HG03196 (cell line): Measurements from ENCODE around the gene SLC22A23.
"Not testable (repeated sequence)": the region's sequence is repeated elsewhere in the genome, so short reads cannot be mapped to it uniquely, and the experiment has no call there.

Experiments
- ATAC-seq: cut with Tn5 transposase; IDR thresholded peaks from one replicate; pipeline ENCODE4 v1.9.1; 2021; ENCODE audit not compliant: unreplicated experiment

Gene SLC22A23

GRCh38 chr6:3253597-3253961, 203.3 kb downstream of the SLC22A23 start:
- no peak for ATAC-seq

- ATAC-seq, result no peak
Measured at GRCh38 chr6:3252861-3253596, 203.8 kb downstream of the SLC22A23 start.

GRCh38 chr6:3252369-3252768, 204.5 kb downstream of the SLC22A23 start:
- no peak for ATAC-seq

GRCh38 chr6:3251462-3252314, 205.2 kb downstream of the SLC22A23 start:
- ATAC-seq, result no peak

GRCh38 chr6:3250231-3250675, 206.6 kb downstream of the SLC22A23 start:
- ATAC-seq, result no peak

DNA sequence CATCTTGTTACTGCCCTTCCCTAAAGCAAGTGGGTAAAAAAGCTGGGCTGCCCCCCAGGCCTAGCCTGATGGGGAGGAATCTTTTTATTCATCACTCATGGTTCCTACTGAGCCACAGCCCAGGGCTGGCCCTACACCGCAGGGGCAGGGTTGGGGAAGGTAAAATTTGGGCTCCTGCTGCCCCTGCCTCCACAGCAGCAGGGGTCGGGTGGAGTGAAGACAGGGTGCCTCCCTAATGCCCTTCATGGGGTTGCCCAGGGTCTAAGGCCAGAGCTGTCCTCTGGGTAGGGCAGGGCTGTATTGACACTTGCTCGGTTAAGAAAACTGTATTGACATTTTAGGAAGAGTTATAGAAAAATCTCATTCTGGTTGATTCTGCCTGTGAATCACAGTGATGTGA, 207.0 kb downstream of the SLC22A23 start:
- ATAC-seq, result no peak

DNA sequence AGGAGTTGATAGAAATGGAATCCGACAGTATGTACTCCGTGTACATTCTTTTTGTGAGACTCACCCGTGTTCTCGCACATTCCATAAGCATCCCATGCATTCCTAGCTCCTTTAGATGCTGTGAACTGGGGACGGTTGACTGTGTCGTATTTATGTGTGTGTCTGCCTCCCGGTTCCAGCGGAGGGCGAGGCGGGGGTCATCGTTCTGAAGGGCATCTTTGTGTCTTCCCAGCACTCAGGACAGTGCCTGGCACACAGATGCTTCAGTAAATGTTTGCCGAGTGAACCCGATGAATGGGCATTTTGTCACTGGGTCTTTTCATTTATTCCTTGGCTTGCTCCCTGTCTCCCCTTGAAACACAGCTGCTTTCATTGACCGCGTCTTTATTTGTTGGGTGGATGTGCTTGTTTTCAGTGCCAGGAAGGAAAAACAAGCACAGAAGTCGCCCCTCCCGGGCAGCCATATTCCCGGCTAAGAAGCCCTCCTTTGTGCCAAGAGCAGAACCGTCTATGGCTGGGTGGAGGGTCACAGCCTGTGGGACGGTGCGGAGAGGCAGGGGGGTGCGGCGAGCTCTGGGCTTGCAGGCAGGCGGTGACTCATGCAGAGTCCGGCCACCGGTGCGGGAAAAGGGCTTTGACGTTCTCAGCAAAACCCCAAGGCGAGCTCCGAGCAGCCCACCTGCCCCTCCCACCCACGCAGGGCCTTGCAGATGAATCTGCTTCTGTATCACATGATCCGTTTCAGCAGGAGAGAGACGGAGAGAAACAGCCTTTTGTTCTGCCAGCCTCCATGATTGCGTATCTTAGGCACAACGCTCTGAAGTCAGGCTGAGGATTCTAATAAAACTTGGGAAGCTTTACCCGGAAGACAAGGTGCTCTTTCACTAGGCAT, 209.3 kb downstream of the SLC22A23 start:
- ATAC-seq, result no peak

DNA sequence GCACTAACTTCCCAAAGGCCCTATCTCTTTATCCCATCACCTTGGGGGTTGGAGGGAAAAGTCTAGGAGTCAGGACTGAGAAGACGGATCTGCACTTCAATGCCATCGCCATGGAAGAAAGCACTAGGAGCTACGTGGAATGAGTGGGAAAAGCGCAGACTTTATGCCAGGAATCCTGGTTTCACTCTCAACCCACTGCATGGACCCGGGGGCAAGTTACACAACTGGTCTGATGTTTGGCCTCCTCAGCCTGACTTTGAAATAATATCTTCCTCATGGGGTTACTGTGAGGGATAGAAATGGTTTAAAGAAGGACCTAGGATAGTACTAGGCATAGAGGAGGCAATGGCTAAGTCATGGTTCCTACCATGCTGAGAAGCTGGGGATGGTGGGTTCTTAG, 211.6 kb downstream of the SLC22A23 start:
- ATAC-seq, result no peak

GRCh38 chr6:3244832-3245161, 212.1 kb downstream of the SLC22A23 start:
- ATAC-seq, result not testable (repeated sequence)

GRCh38 chr6:3244003-3244831, 212.6 kb downstream of the SLC22A23 start:
- no peak for ATAC-seq

- no peak for ATAC-seq
Measured at GRCh38 chr6:3242768-3243167, 214.1 kb downstream of the SLC22A23 start.

- ATAC-seq, result not testable (repeated sequence)
Measured at GRCh38 chr6:3241745-3242144, 215.1 kb downstream of the SLC22A23 start.

DNA sequence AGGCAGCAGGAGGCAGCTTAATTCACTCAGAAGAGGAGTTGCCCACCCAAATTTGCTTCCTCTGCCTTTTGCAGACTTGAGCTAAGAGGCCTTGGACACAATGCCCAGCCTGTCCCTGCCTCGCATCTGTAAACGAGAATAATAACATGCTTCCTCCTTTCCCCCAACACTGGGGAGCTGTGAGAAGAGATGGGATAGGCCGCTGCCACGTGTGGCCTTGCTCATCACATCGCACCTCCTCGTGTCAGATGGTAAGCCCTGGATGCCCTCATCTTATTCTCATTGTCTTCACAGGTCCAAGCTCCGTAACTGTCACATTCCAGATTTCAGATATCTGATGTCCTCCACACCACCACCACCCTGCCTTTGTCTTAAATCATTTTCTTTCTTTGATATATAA, 216.3 kb downstream of the SLC22A23 start:
- ATAC-seq, result no peak

GRCh38 chr6:3239110-3239830, 217.6 kb downstream of the SLC22A23 start:
- no peak for ATAC-seq

- no peak for ATAC-seq
Measured at GRCh38 chr6:3237761-3238662, 218.8 kb downstream of the SLC22A23 start.

GRCh38 chr6:3236005-3236404, 220.8 kb downstream of the SLC22A23 start:
- no peak for ATAC-seq

DNA sequence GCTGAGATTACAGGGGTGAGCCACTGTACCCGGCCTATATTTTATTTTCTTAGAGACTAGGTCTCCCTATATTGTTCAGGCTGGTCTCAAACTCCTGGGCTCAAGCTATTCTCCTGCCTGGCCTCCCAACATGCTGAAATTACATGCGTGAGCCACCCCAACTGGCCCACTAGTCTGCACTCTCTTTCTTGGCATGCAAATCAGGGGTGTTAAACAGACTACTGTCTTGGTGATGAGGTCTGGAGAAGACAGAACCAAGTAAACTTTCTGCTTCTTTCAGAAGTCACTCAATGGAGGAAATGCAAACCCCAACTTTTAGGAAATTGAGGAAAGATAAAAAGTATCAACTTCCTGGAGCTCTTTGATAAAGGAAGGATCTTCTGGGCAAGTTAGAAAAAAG, 221.4 kb downstream of the SLC22A23 start:
- ATAC-seq, result no peak

- no peak for ATAC-seq
Measured at GRCh38 chr6:3233904-3234303, 222.9 kb downstream of the SLC22A23 start.

DNA sequence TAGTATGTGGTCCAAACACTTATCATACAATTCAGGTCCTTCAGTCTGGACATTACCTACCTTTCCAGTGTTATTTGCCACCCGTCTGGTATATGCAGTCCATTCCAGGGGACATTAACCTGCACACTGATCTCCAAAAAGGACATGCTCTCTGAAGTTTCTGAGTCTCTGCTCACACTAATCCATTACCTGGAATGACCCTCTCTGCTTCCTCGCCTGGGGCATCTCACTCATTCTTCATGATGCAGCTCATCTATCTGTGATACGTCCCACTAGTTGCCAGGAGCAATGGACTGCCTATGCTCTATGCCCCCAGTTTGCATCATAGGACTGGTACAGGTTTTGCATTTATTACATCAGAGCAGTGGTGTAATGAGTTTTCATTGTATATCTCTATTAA, 223.5 kb downstream of the SLC22A23 start:
- ATAC-seq, result no peak
